A673 (cell line): ENCODE data around the gene CD6. TPM values are rescaled to one million over a fixed set of nuclear protein-coding genes. Genes with fewer than 3 reads are reported as not detected.

ENCODE experiments used
- BruUV-seq: library from RNA; stranded (reverse); fragments of 400-500 nt; replicated peaks from 2 replicates; lab custom pipeline; 2021; lab: Mats Ljungman, UMichigan
- CTCF ChIA-PET: fragments of 300-600 bp; sonication (Branson Sonifier 250); formaldehyde crosslinking; loops from one replicate; lab custom pipeline; 2022; ENCODE audit warnings: antibody characterized with exemption; lab: Charles Lee
- POLR2A ChIA-PET: fragments of 300-600 bp; sonication (Branson Sonifier 250); formaldehyde crosslinking; loops from one replicate; lab custom pipeline; 2022; ENCODE audit warnings: antibody characterized with exemption; ENCODE audit not compliant: low non-redundant PET; lab: Charles Lee
- DNase-seq: peaks from one replicate; pipeline ENCODE4 v3.0.0-alpha.2; 2015; ENCODE audit warnings: low spot score
- H3K27ac ChIP-seq: fragments of 200-600 bp; sonication (generic); 2 replicates; pipeline ENCODE4 v1.5.1; 2016; ENCODE audit warnings: mixed run types, low read depth, mild to moderate bottlenecking, mixed read lengths, antibody characterized with exemption, low read length; ENCODE audit not compliant: poor library complexity, severe bottlenecking
- H3K27me3 ChIP-seq: fragments of 200-600 bp; sonication (generic); replicated peaks from 2 replicates; pipeline ENCODE4 v1.6.1; 2017; ENCODE audit warnings: mixed run types, low read depth, mild to moderate bottlenecking, mixed read lengths, antibody characterized with exemption, low read length; ENCODE audit not compliant: insufficient read depth, poor library complexity
- H3K36me3 ChIP-seq: fragments of 200-600 bp; sonication (generic); 2 replicates; pipeline ENCODE4 v1.6.1; 2016; ENCODE audit warnings: mixed run types, mild to moderate bottlenecking, mixed read lengths, antibody characterized with exemption, low read length; ENCODE audit not compliant: insufficient read depth, poor library complexity, severe bottlenecking
- H3K4me1 ChIP-seq: fragments of 200-600 bp; sonication (generic); 2 replicates; pipeline ENCODE4 v1.6.1; 2017; ENCODE audit warnings: mixed run types, mild to moderate bottlenecking, mixed read lengths, antibody characterized with exemption, low read length; ENCODE audit not compliant: insufficient read depth, poor library complexity, severe bottlenecking
- H3K4me3 ChIP-seq: fragments of 200-600 bp; sonication (generic); 2 replicates; pipeline ENCODE4 v1.5.1; 2016; ENCODE audit warnings: low read depth, mixed run types, mild to moderate bottlenecking, mixed read lengths, low read length; ENCODE audit not compliant: poor library complexity, severe bottlenecking
- H3K9me3 ChIP-seq: fragments of 200-600 bp; sonication (generic); 2 replicates; pipeline ENCODE4 v1.6.1; 2016; ENCODE audit warnings: mixed run types, low read depth, mild to moderate bottlenecking, mixed read lengths, antibody characterized with exemption, low read length; ENCODE audit not compliant: poor library complexity, severe bottlenecking
- CTCF ChIP-seq: fragments of 300-800, 200-600 bp; sonication (generic); conservative IDR thresholded peaks from 2 replicates; pipeline ENCODE4 v1.5.1; 2017; ENCODE audit warnings: low read depth, mild to moderate bottlenecking, antibody characterized with exemption, low read length, moderate library complexity, mixed read lengths
- EZH2 ChIP-seq: fragments of 200-600 bp; sonication (generic); IDR thresholded peaks from 2 replicates; pipeline ENCODE4 v1.6.1; 2017; ENCODE audit warnings: borderline replicate concordance, low read depth, mild to moderate bottlenecking, mixed read lengths, antibody characterized with exemption, low read length; ENCODE audit not compliant: poor library complexity, severe bottlenecking
- intact Hi-C: fragments of 100-400 bp; cut with micrococcal nuclease; formaldehyde crosslinking; loops from one replicate; pipeline ENCODE4 v1.10.0; 2022; ENCODE audit not compliant: unreplicated experiment
- total RNA-seq: library from RNA; stranded (reverse); gene quantifications from 2 replicates; pipeline ENCODE4 v1.2.3, GENCODE V29; 2021

CD6 gene
- total RNA-seq, 1 experiment from 2014 or later = not detected

GRCh38 chr11:60991457-60991856, 20.0 kb downstream of the CD6 start:
- Histone ChIP-seq H3K36me3 (no peaks in the 10 kb centered on the region), H3K4me3 (no peak overlapping the region), H3K27me3 (no peaks in the 10 kb centered on the region), H3K9me3 (no peaks in the 10 kb centered on the region), H3K4me1 (no peaks in the 10 kb centered on the region), H3K27ac (no peak overlapping the region)
- POLR2A ChIA-PET = no interaction called here
- CTCF ChIA-PET = no interaction called here
- BruUV-seq = no TSS peak
- intact Hi-C loops = no loop called here
- DNase-seq = no peak
- TF ChIP-seq EZH2 = no peak
- no peak for TF ChIP-seq CTCF

- TF ChIP-seq CTCF = no peak
- TF ChIP-seq EZH2 = no peak
- no peaks in the 10 kb centered on the region for H3K9me3 ChIP-seq
- CTCF ChIA-PET = no interaction called here
- intact Hi-C loops = no loop called here
- no peak overlapping the region for H3K4me3 ChIP-seq
- H3K27me3 ChIP-seq = no peaks in the 10 kb centered on the region
- no peak overlapping the region for H3K27ac ChIP-seq
- H3K36me3 ChIP-seq = no peaks in the 10 kb centered on the region
- DNase-seq = no peak
- POLR2A ChIA-PET = no interaction called here
- no TSS peak for BruUV-seq
- no peaks in the 10 kb centered on the region for H3K4me1 ChIP-seq
Measured at GRCh38 chr11:60992842-60993409, 21.4 kb downstream of the CD6 start.

GRCh38 chr11:60993615-60994014, 22.1 kb downstream of the CD6 start:
- no peaks in the 10 kb centered on the region for H3K27me3 ChIP-seq
- POLR2A ChIA-PET = no interaction called here
- no peak overlapping the region for H3K27ac ChIP-seq
- H3K4me3 ChIP-seq = no peak overlapping the region
- CTCF ChIA-PET = no interaction called here
- no peaks in the 10 kb centered on the region for H3K9me3 ChIP-seq
- DNase-seq = no peak
- intact Hi-C loops = no loop called here
- H3K4me1 ChIP-seq = no peaks in the 10 kb centered on the region
- BruUV-seq = no TSS peak
- no peaks in the 10 kb centered on the region for H3K36me3 ChIP-seq
- TF ChIP-seq EZH2 (no peak), CTCF (no peak)
